Measurements from ENCODE around the gene OMG.

- no peak for TF ChIP-seq POLR2A (IDR thresholded peaks at IDR 0.05; ENCODE audit: borderline replicate concordance, extremely low read depth, insufficient read depth, insufficient read length)
- no peak for TF ChIP-seq CEBPB (IDR thresholded peaks at IDR 0.05; ENCODE audit: low read depth)
- no peak for TF ChIP-seq JUND (IDR thresholded peaks at IDR 0.05)
- TF ChIP-seq, protein P1, sequence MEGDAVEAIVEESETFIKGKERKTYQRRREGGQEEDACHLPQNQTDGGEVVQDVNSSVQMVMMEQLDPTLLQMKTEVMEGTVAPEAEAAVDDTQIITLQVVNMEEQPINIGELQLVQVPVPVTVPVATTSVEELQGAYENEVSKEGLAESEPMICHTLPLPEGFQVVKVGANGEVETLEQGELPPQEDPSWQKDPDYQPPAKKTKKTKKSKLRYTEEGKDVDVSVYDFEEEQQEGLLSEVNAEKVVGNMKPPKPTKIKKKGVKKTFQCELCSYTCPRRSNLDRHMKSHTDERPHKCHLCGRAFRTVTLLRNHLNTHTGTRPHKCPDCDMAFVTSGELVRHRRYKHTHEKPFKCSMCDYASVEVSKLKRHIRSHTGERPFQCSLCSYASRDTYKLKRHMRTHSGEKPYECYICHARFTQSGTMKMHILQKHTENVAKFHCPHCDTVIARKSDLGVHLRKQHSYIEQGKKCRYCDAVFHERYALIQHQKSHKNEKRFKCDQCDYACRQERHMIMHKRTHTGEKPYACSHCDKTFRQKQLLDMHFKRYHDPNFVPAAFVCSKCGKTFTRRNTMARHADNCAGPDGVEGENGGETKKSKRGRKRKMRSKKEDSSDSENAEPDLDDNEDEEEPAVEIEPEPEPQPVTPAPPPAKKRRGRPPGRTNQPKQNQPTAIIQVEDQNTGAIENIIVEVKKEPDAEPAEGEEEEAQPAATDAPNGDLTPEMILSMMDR (IDR thresholded peaks at IDR 0.05 in 2 of 3, conservative IDR thresholded peaks at IDR 0.05 in 1 of 3; ENCODE audit: borderline replicate concordance in 1 of 3, insufficient read depth in 1 of 3, low read depth in 2 of 3, low read length in 2 of 3) = no peak
- TF ChIP-seq POLR2AphosphoS5 (IDR thresholded peaks at IDR 0.05; ENCODE audit: low read depth, low read length) = no peak
- TF ChIP-seq TCF7L2 (IDR thresholded peaks at IDR 0.05; ENCODE audit: borderline replicate concordance, extremely low read depth, insufficient read depth, insufficient read length) = no peak
- no peak for TF ChIP-seq EZH2phosphoT487 (IDR thresholded peaks at IDR 0.05; ENCODE audit: borderline replicate concordance)
- no peak for TF ChIP-seq ATF3 (IDR thresholded peaks at IDR 0.05)
- TF ChIP-seq, protein P2, sequence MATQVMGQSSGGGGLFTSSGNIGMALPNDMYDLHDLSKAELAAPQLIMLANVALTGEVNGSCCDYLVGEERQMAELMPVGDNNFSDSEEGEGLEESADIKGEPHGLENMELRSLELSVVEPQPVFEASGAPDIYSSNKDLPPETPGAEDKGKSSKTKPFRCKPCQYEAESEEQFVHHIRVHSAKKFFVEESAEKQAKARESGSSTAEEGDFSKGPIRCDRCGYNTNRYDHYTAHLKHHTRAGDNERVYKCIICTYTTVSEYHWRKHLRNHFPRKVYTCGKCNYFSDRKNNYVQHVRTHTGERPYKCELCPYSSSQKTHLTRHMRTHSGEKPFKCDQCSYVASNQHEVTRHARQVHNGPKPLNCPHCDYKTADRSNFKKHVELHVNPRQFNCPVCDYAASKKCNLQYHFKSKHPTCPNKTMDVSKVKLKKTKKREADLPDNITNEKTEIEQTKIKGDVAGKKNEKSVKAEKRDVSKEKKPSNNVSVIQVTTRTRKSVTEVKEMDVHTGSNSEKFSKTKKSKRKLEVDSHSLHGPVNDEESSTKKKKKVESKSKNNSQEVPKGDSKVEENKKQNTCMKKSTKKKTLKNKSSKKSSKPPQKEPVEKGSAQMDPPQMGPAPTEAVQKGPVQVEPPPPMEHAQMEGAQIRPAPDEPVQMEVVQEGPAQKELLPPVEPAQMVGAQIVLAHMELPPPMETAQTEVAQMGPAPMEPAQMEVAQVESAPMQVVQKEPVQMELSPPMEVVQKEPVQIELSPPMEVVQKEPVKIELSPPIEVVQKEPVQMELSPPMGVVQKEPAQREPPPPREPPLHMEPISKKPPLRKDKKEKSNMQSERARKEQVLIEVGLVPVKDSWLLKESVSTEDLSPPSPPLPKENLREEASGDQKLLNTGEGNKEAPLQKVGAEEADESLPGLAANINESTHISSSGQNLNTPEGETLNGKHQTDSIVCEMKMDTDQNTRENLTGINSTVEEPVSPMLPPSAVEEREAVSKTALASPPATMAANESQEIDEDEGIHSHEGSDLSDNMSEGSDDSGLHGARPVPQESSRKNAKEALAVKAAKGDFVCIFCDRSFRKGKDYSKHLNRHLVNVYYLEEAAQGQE (IDR thresholded peaks at IDR 0.05; ENCODE audit: low read depth) = no peak
- TF ChIP-seq EZH2 (IDR thresholded peaks at IDR 0.05) = no peak
- no peak for TF ChIP-seq RAD21 (IDR thresholded peaks at IDR 0.05; ENCODE audit: low read depth)
- TF ChIP-seq ELF1 (IDR thresholded peaks at IDR 0.05; ENCODE audit: borderline replicate concordance, low read depth) = no peak
Observed at GRCh38 chr17:31260151-31260550, 36.9 kb downstream of the OMG start.

All from HCT116 (cell line).